ENCODE results near the gene NTF4.
"Not testable (repeated sequence)": the region's sequence is repeated elsewhere in the genome, so short reads cannot be mapped to it uniquely, and the experiment has no call there.

NTF4 gene

DNA sequence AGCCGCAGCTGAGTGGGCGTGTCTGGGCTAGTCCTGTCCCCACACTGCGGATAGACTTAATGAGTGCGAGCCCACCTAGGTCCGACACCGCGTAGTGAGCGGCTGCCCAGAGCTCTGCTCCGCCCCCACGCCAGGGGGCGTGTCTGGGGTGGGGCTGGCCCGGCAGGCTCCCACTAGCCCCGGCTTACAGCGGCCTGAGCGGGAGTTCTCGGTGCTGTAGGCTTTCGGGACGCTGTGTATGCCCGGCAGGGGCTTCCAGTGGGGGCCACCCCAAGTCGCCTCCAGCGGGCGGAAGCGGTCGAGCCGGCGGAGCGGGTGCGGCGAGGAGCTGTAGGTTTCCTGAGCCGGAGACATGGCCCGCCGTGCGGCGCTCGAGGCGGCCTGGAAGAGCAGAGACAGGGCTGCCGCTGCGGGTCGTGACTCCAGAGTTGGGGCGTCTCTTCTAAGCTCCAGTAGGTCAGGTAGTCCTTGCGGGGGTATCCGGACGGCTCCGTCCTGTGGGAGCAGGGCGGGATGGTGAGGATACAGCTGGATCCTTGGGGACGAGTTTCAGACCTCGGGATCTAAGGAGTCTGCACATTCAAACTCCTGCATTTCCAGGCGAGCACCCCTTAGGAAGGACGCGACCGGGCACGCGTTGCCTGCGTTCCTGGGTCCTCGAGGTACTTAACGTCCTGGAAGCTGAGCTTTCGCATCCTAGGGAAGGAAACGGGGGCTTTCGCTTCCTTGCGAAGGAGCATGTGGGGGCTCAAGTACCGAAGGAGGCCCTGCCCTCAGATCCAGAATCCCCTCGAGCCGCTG is 8.3 kb downstream of the NTF4 start:
- no peak for DNase-seq

DNA sequence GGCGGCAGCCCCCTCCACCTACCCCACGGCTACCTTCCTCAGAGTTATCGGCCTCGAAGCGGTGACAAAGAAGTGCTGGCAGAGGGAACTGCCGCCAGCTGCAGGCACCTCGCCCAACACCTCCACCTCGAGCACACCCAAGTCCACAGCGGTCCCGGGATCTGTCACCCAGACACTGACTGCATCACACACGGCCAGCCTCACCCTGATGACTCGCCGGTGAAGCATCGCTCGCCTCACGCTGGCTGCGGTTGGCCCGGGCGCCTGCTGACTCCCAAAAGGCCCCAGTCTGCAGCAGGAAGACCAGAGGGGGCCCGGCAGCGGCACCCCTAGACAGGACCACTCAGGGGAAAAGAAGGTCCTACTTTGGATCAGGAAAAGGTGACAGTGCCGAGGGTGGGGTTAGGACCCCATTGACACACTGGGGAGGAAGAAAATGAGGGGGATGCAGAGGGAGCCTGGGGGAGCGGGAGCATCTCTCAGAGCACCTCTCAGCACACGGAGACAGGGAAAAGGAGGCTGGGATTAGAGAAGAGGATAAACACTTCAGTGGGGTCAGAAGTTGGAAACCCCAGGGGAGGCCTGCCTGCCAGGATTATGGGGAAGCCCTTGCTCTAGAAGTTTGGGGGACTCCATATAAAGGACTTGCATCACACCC is 14.1 kb downstream of the NTF4 start:
- not testable (repeated sequence) for DNase-seq

DNA sequence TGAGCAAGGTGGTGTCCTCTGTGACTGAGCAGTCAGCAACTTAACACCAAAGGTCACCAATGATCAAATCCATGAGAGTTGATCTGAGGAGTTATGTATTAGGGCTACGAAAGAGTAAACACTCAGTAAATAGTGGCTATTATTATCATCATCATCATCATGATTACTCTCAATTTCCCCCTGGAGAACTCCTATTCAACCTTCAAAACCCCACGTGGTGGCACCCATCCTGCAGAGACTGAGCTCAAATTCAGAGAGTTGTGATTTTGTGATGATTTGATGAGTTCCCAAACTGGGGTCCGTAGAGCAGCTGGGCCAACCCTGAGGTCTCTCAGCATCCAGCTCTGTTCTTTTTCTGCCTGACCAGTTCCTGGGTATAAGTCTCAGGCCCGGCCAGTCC is 14.8 kb downstream of the NTF4 start:
- DNase-seq = not testable (repeated sequence)

DNA sequence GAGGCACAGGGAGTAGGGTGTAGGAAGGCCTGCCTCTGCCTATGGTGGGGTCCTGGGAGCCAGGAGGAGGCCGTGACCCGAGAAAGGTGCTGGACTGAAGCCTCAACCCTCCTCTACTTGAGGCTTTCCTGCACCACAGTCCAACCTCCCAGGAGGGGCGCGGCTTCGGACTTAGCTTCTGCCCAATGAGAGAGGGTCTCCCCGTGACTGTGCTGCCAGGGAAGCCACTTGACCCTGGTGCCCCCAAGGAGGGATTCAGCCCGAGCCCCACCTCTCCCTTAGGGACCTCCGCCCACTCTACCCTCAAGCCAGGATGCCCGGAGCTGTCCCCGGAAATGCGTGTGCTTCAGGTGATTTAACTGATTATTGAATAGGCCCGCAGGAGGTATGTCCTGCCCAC is 15.6 kb downstream of the NTF4 start, which contains the start of gene CGB8:
TSS of gene CGB8 (minus strand) at position 101 of the 400 bp plus-strand sequence. CDS start 372 bp downstream, outside the sequence.
- not testable (repeated sequence) for DNase-seq

DNA sequence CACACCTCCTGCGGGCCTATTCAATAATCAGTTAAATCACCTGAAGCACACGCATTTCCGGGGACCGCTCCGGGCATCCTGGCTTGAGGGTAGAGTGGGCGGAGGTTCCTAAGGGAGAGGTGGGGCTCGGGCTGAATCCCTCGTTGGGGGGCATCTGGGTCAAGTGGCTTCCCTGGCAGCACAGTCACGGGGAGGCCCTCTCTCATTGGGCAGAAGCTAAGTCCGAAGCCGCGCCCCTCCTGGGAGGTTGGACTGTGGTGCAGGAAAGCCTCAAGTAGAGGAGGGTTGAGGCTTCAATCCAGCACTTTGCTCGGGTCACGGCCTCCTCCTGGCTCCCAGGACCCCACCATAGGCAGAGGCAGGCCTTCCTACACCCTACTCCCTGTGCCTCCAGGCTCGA is 21.1 kb downstream of the NTF4 start, which contains the start of gene CGB5:
TSS of gene CGB5 (plus strand) at position 301 of the 400 bp plus-strand sequence. CDS start 362 bp downstream, outside the sequence.
- DNase-seq = not testable (repeated sequence)

DNA sequence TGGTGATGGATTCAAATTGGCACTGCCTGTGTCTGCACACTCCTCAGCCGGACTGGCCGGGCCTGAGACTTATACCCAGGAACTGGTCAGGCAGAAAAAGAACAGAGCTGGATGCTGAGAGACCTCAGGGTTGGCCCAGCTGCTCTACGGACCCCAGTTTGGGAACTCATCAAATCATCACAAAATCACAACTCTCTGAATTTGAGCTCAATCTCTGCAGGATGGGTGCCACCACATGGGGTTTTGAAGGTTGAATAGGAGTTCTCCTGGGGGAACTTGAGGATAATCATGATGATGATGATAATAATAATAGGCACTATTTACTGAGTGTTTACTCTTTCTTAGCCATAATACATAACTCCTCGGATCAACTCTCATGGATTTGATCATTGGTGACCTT is 22.0 kb downstream of the NTF4 start:
- DNase-seq = not testable (repeated sequence)

DNA sequence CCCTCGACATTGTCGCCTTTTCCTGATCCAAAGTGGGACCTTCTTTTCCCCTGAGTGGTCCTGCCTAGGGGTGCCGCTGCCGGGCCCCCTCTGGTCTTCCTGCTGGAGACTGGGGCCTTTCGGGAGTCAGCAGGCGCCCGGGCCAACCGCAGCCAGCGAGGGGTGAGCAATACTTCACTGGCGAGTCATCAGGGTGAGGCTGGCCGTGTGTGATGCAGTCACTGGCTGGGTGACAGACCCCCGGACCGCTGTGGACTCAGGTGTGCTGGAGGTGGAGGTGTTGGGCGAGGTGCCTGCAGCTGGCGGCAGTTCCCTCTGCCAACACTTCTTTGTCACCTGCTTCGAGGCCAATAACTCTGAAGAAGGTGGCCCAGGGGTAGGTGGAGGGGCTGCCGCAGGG is 22.4 kb downstream of the NTF4 start:
- DNase-seq = no peak

DNA sequence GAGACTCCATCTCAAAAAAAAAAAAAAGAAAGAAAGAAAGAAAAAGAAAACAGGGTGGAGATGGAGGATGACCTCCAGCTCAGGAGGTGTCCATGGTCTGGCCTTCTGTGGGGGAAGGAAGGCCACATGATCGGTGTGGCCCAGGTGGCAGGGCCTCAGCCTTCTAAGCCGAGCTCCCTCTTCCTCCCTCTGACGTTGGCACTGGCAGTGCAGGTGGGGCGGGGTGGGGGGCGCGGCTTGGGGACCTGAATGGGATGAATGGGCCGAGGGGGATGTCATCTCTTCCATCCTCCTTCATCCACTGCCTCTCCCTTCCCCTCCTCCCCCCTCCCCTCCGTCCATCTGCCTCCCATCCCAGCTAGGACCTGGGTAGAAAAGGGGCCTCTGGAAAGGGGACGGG is 24.9 kb downstream of the NTF4 start:
- DNase-seq = not testable (repeated sequence)

DNA sequence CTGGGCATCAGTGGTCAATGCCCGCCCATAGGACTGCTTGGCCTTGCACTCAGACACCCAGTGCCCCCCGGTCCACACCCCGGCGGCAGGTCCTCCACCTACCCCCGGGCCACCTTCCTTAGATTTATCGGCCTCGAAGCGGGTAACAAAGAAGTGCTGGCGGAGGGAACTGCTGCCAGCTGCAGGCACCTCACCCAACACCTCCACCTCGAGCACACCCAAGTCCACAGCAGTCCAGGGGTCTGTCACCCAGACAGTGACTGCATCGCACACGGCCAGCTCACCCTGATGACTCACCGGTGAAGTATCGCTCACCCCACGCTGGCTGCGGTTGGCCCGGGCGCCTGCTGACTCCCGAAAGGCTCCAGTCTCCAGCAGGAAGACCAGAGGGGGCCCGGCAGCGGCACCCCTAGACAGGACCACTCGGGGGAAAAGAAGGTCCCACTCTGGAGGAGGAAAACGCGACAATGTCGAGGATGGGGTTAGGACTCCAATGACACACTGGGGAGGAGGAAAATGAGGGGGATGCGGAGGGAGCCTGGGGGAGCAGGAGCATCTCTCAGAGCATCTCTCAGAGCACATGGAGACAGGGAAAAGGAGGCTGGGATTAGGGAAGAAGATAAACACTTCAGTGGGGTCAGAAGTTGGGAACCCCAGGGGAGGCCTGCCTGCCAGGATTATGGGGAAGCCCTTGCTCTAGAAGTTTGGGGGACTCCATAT is 25.9 kb downstream of the NTF4 start:
- not testable (repeated sequence) for DNase-seq

DNA sequence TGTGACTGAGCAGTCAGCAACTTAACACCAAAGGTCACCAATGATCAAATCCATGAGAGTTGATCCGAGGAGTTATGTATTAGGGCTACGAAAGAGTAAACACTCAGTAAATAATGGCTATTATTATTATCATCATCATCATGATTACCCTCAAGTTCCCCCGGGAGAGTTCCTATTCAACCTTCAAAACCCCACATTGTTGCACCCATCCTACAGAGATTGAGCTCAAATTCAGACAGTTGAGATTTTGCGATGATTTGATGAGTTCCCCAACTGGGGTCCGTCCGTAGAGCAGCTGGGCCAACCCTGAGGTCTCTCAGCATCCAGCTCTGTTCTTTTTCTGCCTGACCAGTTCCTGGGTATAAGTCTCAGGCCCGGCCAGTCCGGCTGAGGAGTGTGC is 26.5 kb downstream of the NTF4 start:
- DNase-seq = not testable (repeated sequence)

DNA sequence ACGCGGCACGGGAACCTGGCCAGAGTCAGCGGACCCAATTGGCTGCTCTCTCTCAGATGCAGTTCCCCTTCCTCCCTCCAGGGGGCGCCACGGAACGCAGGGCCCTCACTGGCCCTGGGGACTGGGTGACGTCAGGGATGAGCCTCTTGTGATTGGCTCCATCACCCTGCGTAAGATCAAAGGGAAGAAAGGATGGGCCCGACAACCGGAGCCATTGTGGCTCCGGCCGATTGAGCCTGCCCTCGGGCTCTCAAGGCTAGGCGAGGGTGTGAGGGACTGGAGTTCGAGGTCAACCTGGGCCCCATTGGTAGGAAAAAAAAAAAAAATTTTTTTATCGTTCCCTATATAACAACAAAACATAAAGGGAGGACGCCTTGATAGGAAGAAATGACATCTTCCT is 27.8 kb downstream of the NTF4 start, which contains the start of gene CGB1:
TSS of gene CGB1 (minus strand) at position 81 of the 400 bp plus-strand sequence. CDS start 184 bp downstream, outside the sequence.
- not testable (repeated sequence) for DNase-seq

DNA sequence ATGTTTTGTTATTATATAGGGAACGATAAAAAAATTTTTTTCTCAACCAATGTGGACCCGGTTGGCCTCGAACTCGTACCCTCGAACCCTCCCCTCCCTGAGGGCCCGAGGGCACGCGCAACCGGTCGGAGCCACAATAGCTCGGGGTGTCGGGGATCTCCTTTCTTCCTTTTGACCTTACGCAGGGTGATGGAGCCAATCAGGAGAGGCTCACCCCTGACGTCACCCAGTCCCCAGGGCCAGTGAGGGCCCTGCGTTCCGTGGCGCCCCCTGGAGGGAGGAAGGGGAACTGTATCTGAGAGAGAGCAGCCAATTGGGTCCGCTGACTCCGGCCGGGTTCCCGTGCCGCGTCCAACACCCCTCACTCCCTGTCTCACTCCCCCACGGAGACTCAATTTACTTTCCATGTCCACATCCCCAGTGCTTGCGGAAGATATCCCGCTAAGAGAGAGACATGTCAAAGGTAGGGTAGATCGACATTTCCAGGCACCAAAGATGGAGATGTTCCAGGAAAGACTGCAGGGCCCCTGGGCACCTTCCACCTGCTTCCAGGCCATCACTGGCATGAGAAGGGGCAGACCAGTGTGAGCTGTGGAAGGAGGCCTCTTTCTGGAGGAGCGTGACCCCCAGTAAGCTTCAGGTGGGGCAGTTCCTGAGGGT is 32.8 kb downstream of the NTF4 start, which contains the start of gene CGB2:
TSS of gene CGB2 (plus strand) at position 249 of the 660 bp plus-strand sequence. CDS start at position 455, 206 bp downstream.
- DNase-seq = not testable (repeated sequence)

DNA sequence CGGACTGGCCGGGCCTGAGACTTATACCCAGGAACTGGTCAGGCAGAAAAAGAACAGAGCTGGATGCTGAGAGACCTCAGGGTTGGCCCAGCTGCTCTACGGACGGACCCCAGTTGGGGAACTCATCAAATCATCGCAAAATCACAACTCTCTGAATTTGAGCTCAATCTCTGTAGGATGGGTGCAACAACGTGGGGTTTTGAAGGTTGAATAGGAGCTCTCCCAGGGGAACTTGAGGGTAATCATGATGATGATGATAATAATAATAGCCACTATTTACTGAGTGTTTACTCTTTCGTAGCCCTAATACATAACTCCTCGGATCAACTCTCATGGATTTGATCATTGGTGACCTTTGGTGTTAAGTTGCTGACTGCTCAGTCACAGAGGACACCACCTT is 34.3 kb downstream of the NTF4 start:
- not testable (repeated sequence) for DNase-seq

DNA sequence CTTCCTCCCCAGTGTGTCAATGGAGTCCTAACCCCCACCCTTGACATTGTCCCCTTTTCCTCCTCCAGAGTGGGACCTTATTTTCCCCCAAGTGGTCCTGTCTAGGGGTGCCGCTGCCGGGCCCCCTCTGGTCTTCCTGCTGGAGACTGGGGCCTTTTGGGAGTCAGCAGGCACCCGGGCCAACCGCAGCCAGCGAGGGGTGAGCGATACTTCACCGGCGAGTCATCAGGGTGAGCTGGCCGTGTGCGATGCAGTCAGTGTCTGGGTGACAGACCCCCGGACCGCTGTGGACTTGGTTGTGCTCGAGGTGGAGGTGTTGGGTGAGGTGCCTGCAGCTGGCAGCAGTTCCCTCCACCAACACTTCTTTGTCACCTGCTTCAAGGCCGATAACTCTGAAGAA is 34.9 kb downstream of the NTF4 start:
- DNase-seq = not testable (repeated sequence)

DNA sequence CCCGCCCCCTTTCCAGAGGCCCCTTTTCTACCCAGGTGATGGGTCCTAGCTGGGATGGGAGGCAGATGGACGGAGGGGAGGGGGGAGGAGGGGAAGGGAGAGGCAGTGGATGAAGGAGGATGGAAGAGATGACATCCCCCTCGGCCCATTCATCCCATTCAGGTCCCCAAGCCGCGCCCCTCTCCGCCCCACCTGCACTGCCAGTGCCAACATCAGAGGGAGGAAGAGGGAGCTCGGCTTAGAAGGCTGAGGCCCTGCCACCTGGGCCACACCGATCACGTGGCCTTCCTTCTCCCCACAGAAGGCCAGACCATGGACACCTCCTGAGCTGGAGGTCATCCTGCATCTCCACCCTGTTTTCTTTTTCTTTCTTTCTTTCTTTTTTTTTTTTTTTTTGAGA is 35.9 kb downstream of the NTF4 start:
- not testable (repeated sequence) for DNase-seq

DNA sequence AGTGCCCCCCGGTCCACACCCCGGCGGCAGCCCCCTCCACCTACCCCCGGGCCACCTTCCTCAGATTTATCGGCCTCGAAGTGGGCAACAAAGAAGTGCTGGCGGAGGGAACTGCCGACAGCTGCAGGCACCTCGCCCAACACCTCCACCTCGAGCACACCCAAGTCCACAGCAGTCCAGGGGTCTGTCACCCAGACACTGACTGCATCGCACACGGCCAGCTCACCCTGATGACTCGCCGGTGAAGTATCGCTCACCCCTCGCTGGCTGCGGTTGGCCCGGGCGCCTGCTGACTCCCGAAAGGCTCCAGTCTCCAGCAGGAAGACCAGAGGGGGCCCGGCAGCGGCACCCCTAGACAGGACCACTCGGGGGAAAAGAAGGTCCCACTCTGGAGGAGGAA is 39.0 kb downstream of the NTF4 start:
- DNase-seq = not testable (repeated sequence)

DNA sequence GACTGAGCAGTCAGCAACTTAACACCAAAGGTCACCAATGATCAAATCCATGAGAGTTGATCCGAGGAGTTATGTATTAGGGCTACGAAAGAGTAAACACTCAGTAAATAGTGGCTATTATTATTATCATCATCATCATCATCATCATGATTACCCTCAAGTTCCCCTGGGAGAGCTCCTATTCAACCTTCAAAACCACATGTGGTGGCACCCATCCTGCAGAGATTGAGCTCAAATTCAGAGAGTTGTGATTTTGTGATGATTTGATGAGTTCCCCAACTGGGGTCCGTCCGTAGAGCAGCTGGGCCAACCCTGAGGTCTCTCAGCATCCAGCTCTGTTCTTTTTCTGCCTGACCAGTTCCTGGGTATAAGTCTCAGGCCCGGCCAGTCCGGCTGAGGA is 39.5 kb downstream of the NTF4 start:
- DNase-seq = not testable (repeated sequence)

DNA sequence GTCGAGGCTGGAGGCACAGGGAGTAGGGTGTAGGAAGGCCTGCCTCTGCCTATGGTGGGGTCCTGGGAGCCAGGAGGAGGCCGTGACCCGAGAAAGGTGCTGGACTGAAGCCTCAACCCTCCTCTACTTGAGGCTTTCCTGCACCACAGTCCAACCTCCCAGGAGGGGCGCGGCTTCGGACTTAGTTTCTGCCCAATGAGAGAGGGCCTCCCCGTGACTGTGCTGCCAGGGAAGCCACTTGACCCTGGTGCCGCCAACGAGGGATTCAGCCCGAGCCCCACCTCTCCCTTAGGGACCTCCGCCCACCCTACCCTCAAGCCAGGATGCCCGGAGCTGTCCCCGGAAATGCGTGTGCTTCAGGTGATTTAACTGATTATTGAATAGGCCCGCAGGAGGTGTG is 40.4 kb downstream of the NTF4 start, which contains the start of gene CGB3:
TSS of gene CGB3 (minus strand) at position 101 of the 400 bp plus-strand sequence. CDS start 362 bp downstream, outside the sequence.
- not testable (repeated sequence) for DNase-seq

DNA sequence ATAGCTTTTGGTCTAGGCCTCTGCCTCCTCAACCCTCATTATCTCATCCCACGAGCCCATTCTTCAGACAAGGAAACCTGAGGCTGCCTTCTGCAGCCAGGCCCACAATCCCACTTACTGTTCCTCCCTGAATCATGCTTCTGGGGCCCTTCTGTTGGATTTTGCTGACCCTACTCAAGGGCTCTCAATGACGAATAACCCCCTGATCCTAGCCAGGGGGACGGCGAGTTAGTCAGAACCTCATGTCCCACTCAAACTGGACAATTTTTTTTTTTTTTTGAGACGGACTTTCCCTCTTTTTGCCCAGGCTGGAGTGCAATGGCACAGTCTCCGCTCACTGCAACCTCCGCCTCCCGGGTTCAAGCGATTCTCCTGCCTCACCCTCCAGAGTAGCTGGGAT is 42.5 kb downstream of the NTF4 start:
- no peak for DNase-seq

DNA sequence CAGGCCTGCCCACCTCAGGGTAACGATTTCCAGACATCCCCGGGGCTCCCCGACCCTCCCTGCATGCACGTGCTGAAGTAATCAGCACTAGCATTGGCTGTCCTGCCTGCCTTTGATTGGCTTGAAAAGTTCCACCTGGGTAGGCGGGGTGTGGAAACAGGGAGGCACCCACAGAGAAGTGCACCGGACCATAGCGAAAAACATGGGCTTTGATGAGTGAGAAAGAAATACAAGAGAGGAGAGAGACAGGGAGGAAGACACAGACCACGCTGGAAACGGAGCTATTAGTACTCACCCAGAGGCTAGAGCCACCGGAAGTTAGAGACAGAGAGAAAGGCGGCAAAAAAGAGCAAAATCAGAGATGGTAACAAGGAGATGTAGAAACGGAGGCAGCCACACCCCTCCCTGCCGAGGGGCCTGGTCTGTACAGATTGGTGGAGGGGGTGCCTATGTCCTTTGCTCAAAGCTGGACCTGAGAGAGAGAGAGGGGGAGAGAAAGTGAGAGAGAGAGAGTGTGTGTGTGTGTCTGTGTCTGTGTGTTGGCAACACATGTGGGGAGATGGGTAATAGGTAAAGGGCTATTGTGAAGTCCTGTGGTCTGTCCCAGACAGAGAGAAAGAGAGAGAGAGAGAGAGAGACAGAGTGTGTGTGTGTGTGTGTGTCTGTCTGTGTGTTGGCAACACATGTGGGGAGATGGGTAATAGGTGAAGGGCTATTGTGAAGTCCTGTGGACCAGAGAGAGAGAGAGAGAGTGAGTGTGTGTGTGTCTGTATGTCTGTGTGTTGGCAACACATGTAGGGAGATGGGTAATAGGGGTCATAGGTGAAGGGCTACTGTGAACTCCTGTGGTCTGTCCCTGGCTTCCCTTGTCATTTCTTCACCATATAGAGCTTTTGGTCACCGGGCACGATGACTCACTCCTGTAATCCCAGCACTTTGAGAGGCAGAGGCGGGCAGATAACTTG is 43.4 kb downstream of the NTF4 start:
- DNase-seq = no peak

DNA sequence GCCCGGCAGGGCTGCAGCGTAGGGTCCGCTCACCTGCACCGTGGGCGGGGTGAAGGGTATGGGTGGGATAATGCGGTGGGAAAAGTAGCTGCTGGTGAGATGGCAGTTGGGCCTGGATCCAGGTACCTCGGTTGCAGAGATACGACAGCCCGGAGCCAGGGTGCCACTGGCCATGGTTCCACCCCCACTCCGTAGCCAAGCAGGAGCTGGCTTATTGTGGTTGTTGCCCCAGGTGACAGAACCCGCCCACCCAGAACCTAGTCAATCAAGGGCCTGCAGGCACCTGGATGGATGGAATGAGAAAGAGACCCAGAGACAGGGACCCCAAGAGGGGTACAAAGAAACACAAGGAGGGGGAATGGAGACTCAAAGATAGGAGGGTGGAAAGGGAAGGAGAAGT is 44.3 kb downstream of the NTF4 start:
- no peak for DNase-seq
